Neuron (in vitro differentiated cells): ENCODE data around the gene TEPSIN.

Experiments
- H2AFZ ChIP-seq: one replicate; pipeline ENCODE4 v1.6.1; 2013; ENCODE audit warnings: low read depth, mild to moderate bottlenecking, inconsistent platforms, low read length, moderate library complexity
- H3K27me3 ChIP-seq: one replicate; pipeline ENCODE4 v1.6.1; 2013; ENCODE audit warnings: low read length; ENCODE audit not compliant: insufficient read depth
- H3K36me3 ChIP-seq: one replicate; pipeline ENCODE4 v1.6.1; 2013; ENCODE audit warnings: low read length; ENCODE audit not compliant: insufficient read depth
- H3K4me1 ChIP-seq: one replicate; pipeline ENCODE4 v1.6.1; 2013; ENCODE audit warnings: low read length; ENCODE audit not compliant: insufficient read depth
- H3K4me3 ChIP-seq: 2 replicates; pipeline ENCODE4 v1.5.1; 2013; ENCODE audit warnings: mild to moderate bottlenecking, low read length, moderate library complexity
- H3K9me3 ChIP-seq: one replicate; pipeline ENCODE4 v1.6.1; 2013; ENCODE audit warnings: low read length

Gene TEPSIN

GRCh38 chr17:81277946-81278693 is 39.3 kb upstream of the TEPSIN start:
- Histone ChIP-seq H3K36me3 (peaks cover 54% of the 10 kb centered on the region), H2AFZ (no peak overlapping the region), H3K4me1 (peaks cover 4% of the 10 kb centered on the region), H3K9me3 (no peaks in the 10 kb centered on the region), H3K27me3 (no peaks in the 10 kb centered on the region), H3K4me3 (no peak overlapping the region)

- peaks cover 4% of the 10 kb centered on the region for H3K4me1 ChIP-seq
Measured at GRCh38 chr17:81277421-81277820, 38.6 kb upstream of the TEPSIN start.

GRCh38 chr17:81276781-81277180 is 37.9 kb upstream of the TEPSIN start:
- Histone ChIP-seq H3K9me3 (no peaks in the 10 kb centered on the region), H3K27me3 (no peaks in the 10 kb centered on the region), H3K4me1 (peaks cover 4% of the 10 kb centered on the region), H2AFZ (no peak overlapping the region), H3K4me3 (no peak overlapping the region), H3K36me3 (peaks cover 59% of the 10 kb centered on the region)

More at GRCh38 chr17:81277421-81277820, 38.6 kb upstream of the TEPSIN start:
- Histone ChIP-seq H3K27me3 (no peaks in the 10 kb centered on the region), H3K4me3 (no peak overlapping the region), H2AFZ (no peak overlapping the region), H3K9me3 (no peaks in the 10 kb centered on the region), H3K36me3 (peaks cover 57% of the 10 kb centered on the region)

DNA sequence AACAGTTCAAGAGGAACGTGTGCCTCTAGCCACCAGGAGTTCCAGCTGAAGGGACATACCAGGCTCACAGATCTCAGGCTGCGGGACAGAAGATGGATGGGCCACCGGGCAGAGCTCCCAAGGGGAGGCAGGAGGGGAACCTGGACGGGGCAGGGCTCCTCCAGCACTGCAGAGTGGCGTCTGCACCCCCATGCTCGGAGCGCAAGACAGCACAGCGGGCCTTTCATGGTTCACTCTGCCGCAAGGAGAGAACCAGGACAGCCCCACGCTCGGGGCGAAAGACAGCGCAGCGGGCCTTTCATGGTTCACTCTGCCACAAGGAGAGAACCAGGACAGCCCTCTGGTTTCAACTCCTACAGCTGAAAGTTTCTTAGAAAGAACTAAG is 35.6 kb upstream of the TEPSIN start:
- no peaks in the 10 kb centered on the region for H3K27me3 ChIP-seq
- no peak overlapping the region for H2AFZ ChIP-seq
- no peaks in the 10 kb centered on the region for H3K4me1 ChIP-seq
- peaks cover 66% of the 10 kb centered on the region for H3K36me3 ChIP-seq
- no peaks in the 10 kb centered on the region for H3K9me3 ChIP-seq
- H3K4me3 ChIP-seq, result no peak overlapping the region

GRCh38 chr17:81273698-81274470 is 35.0 kb upstream of the TEPSIN start:
- no peak overlapping the region for H3K4me3 ChIP-seq
- peaks cover 65% of the 10 kb centered on the region for H3K36me3 ChIP-seq
- H2AFZ ChIP-seq, result no peak overlapping the region
- H3K9me3 ChIP-seq, result no peaks in the 10 kb centered on the region
- H3K4me1 ChIP-seq, result no peaks in the 10 kb centered on the region
- H3K27me3 ChIP-seq, result no peaks in the 10 kb centered on the region

- H3K4me3 ChIP-seq, result no peak overlapping the region
- H3K9me3 ChIP-seq, result no peaks in the 10 kb centered on the region
- H2AFZ ChIP-seq, result no peak overlapping the region
- H3K4me1 ChIP-seq, result no peaks in the 10 kb centered on the region
- H3K36me3 ChIP-seq, result peaks cover 63% of the 10 kb centered on the region
- no peaks in the 10 kb centered on the region for H3K27me3 ChIP-seq
Measured at GRCh38 chr17:81272616-81273015, 33.8 kb upstream of the TEPSIN start.

DNA sequence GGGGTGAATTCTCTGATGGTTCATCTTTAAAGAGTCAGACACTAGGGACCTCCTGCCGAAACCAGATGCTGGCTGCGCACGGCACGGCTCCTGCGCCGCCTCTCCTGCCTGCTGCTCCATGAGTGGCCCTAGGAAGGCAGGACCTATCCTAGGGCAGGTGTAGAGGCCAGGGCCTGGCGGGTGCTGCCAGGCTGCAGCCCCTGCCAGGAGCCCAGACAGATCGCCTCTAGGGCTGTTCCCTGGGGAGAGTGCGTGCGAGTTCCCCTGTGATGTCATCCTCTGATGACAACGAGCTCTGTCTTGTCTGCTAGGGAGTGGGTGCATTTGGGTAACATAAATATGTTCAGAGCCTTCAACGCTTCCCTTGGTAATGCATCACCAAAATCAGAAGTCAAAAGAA is 32.4 kb upstream of the TEPSIN start:
- Histone ChIP-seq H3K4me1 (no peaks in the 10 kb centered on the region), H2AFZ (no peak overlapping the region), H3K27me3 (no peaks in the 10 kb centered on the region), H3K9me3 (no peaks in the 10 kb centered on the region), H3K4me3 (no peak overlapping the region), H3K36me3 (peaks cover 51% of the 10 kb centered on the region)

DNA sequence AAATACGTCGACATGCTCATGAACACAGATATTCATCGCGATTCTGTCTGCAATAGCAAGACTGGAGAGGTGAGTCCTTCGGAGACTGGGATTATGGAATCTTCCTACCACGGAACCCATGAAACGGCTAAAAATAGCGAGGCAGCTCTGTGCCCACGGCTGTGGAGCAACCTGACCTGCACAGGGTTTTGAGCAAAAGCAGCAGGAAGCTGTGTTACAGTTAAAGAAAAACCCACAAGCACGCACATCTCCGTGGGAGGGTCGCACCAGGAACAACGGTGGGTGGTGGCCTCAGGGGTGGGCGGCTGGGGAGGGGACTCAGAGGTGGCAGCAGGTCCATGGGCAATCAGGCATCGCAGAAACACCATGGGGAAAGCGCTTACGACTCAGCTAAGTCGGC is 31.4 kb upstream of the TEPSIN start:
- no peaks in the 10 kb centered on the region for H3K27me3 ChIP-seq
- H3K4me1 ChIP-seq, result no peaks in the 10 kb centered on the region
- H3K9me3 ChIP-seq, result no peaks in the 10 kb centered on the region
- H3K36me3 ChIP-seq, result peaks cover 53% of the 10 kb centered on the region
- H3K4me3 ChIP-seq, result no peak overlapping the region
- H2AFZ ChIP-seq, result no peak overlapping the region

- Histone ChIP-seq H2AFZ (no peak overlapping the region), H3K36me3 (peaks cover 36% of the 10 kb centered on the region), H3K4me3 (no peak overlapping the region), H3K9me3 (no peaks in the 10 kb centered on the region), H3K4me1 (no peaks in the 10 kb centered on the region), H3K27me3 (no peaks in the 10 kb centered on the region)
Measured at GRCh38 chr17:81267390-81268067, 28.7 kb upstream of the TEPSIN start.

DNA sequence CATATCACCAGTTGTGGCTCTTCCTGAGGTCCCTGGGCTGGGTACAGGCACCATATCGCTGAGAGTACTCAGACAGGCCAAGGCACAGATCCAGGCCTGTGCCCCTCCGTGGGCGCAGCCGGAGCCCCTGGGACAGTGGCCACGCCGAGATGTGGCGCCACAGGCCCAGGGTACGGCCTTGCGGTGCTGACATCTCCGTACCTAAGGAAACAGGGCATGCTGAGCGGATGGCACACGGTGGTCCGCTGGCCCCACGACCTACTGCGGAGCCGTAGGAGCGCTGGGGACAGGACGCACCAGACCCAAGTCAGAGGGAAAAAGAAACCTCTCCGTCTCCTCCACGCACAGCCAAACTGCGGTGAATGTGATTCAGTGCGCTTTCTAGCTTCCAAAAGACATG is 26.7 kb upstream of the TEPSIN start:
- Histone ChIP-seq H2AFZ (no peak overlapping the region), H3K4me1 (no peaks in the 10 kb centered on the region), H3K27me3 (no peaks in the 10 kb centered on the region), H3K4me3 (no peak overlapping the region), H3K36me3 (peaks cover 38% of the 10 kb centered on the region), H3K9me3 (no peaks in the 10 kb centered on the region)

GRCh38 chr17:81264640-81265039 is 25.8 kb upstream of the TEPSIN start:
- Histone ChIP-seq H3K4me1 (no peaks in the 10 kb centered on the region), H3K27me3 (no peaks in the 10 kb centered on the region), H3K4me3 (no peak overlapping the region), H3K36me3 (peaks cover 40% of the 10 kb centered on the region), H3K9me3 (no peaks in the 10 kb centered on the region), H2AFZ (no peak overlapping the region)

- Histone ChIP-seq H3K4me1 (no peaks in the 10 kb centered on the region), H3K27me3 (no peaks in the 10 kb centered on the region), H3K36me3 (peaks cover 43% of the 10 kb centered on the region), H2AFZ (no peak overlapping the region), H3K9me3 (no peaks in the 10 kb centered on the region), H3K4me3 (no peak overlapping the region)
Measured at GRCh38 chr17:81263371-81264181, 24.7 kb upstream of the TEPSIN start.
